Stimulated activated CD8-positive, alpha-beta memory T cell treated with anti-CD3 and anti-CD28 coated beads, Interleukin-7, amount 100 ng/mL, for 4 hours (primary cell): ENCODE data around the gene ASAP2.
"Not testable (repeated sequence)": the region's sequence is repeated elsewhere in the genome, so short reads cannot be mapped to it uniquely, and the experiment has no call there.

Experiments
- DNase-seq, 2 donors: peaks; one replicate each; pipeline ENCODE4 v3.0.0-alpha.2; 2020; ENCODE audit warnings: low read depth in 2 of 2

ASAP2 gene

DNA sequence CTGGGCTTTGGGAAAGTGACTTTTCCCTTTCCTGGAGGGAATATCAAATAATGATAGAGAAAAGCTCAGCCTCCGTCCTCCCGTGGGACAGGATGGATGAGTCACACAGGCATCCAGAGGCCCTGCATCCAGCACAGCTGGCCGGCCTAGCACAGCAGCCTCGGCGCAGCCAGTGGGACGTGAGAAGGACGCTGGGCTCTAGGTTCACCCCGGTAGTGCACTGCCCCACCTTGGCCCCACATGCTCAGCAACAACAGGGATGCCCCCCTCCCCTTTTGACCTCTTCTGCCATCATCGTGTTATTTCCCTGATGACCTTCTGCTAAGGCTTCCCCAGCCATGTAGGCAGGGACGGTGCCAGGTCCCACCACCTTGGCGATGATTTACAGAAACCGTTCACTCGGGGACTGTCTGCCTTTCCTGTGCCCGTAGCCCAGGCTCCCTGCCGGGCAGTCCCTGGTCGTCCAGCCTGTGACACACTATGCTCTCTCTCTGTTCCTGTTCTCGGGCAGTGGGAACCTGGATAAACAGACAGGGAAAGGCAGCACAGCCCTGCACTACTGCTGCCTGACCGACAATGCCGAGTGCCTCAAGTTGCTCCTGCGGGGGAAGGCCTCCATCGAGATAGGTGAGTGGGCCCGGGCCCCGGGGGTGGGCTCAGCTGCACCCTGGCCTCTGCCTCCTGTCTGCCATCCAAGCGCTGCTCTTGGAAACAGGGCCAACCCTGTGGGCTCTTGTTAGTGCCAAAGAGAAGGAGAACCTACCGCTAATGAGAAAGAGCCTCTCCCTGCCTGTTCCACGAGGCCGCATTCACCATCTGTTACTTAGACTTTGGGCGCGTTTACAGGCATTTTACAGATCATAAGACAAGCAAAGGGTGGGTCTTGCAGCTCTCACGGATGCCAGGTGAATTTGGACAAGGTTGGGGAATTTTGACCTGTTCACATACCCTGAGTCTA, 172.1 kb downstream of the ASAP2 start:
- no peak for DNase-seq

DNA sequence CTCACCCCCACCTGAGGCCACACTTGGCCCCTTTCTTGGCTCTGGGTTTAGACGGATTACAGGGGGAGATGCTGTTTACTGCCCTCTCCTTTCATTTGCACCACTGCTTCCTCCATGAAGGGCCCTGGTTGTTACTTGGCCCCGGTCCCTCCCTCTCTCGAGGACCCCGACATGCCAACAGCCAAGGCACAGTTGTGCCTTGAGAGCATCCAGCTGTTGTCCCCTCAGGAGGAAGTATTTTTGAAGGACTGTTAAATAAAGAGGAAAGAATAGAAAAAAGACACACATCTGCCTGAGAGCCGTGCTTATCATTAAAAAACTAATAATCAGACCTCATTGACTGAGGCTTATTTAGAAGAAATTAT, 172.8 kb downstream of the ASAP2 start:
- DNase-seq = no peak

DNA sequence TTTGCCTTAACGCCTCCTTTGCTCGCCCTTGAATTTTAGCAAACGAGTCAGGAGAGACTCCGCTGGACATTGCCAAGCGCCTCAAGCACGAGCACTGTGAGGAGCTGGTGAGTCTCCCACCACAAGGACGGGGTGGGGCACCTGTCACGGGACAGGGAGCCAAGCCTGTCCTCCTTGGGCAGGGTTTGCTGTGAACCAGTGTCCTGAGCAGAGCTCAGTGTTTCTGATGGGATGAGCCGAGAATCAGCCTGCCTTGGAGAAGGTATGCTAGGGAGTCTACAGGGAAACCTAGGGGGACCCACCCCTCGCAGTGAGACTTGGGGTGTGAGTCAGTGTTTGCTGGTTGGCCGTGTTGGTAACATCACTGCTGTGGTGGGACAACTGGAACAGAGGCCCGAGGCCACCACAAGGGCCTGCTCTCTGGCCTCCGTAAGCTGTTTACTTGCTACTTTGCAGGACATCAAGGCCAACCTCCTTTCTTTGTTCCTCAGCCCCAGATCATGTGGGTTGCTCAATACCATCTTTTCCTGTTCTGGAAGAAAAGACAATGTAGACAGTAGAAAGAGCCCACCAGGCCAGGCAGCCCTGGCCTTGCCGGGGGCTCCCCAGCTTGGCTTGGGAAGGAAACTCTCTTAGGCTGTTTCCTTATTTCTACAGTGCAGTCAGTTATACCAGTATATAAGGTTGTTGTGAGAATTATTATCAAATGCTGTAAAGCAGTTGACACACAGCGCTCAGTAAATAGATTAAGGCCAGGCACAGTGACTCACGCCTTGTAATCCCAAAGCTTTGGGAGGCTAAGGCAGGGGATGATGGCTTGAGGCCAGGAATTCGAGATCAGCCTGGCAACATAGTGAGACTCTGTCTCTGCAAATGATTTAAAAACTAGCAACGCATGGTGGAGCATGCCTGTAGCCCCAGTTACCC, 174.4 kb downstream of the ASAP2 start:
- DNase-seq = no peak

DNA sequence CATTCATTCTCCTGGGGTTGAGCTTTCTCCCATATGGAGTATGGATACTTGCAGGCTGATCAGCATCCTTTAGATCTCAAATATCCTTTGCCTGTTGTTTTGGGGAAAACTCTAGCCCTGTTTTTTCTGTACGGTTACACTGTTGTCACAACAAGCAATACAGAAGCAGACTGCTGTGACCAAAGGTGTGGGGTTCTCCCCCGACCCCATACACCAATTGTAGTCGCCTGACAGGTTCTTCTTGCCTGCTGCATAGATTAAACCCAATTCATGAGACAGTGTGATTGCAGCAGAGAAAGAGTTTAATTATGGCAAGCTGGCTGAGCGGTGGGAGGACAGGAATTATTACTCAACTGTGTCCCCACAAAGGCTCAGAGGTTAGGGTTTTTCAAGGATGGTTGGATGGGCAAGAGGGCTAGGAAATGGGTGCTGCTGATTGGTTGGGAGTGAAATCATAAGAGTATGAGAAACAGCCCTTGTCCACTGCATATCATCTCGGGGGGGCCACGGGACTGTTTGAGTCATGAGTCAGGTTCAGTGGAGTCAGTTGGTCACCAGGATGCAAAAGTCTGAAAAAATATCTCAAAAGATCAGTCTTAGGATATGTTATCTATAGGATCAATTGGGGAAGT, 176.1 kb downstream of the ASAP2 start:
- DNase-seq = no peak

DNA sequence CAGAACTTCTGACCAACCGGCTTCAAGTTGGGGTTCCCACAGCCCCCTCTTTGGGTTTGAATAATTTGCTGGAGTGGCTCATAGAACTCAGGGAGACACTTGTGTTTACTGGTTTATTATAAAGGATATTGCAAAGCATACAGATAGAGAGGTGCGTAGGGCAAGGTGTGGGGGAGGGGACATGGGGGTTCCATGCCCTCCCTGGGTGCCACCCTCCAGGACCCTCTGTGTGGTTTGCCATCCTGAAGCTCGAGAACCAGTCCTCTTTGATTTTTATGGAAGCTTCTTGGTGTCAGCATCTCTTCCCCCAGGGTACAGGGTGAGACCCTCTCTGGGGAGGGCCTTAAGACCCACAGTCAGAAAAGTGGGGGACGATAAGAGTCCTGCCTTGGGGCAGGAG, 177.9 kb downstream of the ASAP2 start:
- DNase-seq = no peak

DNA sequence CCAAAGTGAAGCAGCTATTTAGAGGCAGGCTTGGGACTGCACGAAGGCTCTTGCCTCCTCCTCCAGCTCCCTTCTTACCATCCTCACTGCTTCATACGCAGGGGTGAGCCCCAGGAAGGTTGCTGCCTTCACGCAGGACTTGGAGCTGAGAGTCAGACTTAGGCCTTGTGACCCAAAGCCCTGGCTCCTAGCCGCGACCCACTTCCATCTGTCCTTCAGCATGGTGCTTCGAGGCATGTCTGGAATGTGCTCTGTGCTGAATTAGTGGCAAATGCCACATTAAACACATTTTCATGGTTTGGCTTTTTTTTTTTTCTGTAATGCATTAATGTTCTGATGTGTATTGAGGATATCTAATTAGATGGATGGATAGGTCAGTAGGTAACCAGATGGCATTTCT, 179.2 kb downstream of the ASAP2 start:
- DNase-seq = no peak

DNA sequence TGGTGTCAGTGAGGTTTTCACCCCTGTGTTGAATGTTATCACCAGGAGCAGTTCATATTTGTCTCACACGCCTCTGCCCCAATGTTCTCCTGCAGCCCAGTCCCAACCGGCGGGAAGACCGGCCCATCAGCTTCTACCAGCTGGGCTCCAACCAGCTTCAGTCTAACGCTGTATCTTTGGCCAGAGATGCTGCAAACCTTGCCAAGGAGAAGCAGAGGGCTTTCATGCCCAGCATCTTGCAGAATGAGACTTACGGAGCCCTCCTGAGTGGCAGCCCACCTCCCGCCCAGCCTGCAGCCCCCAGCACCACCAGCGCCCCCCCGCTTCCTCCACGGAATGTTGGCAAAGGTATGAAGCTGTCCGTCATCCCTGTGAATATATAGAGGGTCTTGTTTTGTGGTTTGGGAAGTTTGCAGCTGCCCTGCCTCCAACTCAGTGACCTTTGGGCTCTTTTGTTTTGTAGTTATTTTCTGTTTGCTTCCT, 181.6 kb downstream of the ASAP2 start:
- DNase-seq = no peak

DNA sequence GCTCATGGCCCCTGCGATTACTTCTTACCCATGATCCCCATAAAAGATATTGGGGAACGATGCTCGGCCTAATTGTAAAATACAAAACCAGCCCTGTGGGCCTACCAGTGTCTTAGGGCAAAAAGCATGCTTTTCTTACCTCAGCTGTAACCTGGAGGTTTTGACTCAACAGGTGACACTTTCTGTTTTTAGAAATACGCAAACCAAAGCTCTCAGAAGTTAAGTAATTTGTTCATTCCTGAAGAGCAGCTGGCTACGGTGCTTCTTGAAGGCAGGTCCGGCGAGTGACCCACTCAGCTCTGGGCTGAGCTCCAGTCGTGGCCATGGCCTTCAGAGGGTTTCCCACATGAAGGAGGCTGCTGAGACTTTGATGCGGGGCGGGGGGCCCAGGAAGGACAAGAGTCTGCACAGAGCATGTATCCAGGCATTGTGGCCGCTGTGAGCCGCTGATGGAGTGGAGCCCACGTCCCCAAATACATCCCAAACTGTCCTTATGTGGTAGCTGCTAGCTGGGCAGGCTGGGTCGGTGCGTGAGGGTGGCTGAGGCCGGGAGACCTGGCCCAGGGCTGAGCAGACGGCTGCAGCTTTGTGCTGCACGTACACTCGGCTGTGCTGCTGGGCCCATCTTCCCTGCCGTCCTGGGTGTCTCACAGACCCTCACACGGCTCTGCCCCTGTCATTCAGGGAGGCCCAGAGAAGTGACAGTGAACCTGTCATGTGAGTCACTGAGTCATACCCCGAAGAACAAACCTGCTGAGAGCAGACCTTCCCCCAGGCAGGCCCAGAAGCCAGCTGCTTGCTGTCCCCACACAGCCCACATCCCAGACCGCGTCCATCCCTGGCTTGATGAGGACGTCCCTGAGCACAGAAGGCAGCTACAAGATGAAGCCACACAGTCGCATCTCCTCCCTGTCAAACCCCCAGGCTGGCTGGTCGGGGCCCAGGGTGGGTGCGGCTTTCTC, 182.6 kb downstream of the ASAP2 start:
- DNase-seq = no peak

DNA sequence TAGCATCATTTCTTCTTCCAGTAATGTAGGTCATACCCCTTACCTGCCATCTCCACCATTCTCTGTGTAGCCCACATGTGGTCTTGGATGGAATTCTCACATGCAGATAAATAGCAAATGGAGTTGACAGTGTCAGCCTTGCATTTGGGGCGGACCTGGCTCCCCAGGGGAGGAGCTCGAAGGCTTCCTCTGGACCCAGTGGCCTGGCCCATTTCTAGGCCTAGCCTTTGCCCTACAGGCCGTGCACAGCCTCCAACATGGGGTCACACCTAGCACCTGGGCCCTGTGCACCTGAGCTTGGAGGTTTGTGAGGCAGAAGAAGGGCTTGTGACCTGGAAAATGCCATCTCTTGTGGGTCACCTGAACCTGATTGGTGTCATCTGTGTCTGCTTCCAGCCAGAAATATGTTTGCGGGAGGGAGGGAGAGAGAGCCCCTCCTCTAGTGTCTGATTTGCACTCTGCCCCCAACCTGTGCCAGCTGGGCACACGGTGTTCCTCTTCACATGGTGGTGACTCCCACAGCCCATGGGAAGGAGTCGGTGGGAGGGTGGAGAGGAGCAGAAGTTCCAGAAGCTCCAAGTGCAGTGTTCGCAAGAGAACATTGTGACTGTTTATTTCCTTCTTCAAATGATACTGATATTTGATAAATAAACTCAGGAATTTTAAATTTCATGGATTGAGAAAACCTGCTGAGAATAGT, 183.7 kb downstream of the ASAP2 start:
- DNase-seq = no peak

DNA sequence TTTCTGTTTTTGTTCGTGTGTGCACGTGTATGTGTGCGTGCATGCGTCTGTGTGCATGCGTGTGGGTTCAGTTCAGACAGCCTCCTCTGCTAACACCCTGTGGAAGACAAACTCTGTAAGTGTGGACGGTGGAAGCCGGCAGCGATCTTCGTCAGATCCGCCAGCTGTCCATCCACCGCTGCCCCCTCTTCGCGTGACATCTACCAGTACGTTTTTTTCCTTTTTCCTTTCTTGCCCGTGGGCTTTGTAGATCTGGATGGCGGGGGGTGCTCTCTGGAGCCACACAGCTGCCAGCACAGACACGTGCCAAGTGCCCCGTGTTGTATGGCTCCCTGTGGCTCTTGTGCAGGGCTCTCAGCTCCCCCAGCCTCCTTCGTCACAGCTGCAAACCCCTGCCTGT, 184.4 kb downstream of the ASAP2 start:
- no peak for DNase-seq

DNA sequence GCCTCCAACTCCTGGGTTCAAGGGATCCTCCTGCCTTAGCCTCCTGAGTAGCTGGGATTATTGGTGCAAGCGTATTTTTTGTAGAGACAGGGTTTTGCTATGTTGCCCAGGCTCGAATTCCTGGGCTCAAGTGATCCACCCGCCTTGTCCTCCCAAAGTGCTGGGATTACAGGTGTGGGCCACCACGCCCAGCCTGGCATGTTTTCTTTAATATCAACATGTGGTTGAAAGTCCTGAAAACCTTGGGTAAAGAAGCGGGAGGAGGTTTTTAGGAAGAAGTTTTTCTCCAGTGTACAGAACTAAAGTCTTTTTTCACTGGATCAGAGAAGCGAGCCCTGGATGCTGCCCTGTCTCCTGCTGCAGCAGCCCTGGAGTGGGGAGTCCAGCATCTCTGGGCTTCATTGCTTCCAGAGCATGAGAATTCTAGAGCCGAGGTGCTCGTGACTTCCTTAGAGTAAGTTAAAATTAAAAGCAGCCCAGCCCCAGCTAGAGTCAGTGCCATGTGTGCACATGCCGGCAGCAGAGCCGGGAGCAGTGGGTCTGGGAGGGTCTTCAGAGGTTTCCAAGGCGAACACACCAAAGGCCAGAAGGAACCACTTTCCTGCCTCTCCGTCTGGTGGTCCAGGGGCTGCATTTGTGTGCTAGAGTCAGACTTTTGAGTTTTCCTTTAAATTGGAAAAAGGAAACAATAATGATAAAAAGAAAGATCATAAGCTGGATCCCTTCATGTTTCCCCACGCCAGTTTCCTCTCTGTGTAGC, 185.5 kb downstream of the ASAP2 start:
- DNase-seq = no peak

DNA sequence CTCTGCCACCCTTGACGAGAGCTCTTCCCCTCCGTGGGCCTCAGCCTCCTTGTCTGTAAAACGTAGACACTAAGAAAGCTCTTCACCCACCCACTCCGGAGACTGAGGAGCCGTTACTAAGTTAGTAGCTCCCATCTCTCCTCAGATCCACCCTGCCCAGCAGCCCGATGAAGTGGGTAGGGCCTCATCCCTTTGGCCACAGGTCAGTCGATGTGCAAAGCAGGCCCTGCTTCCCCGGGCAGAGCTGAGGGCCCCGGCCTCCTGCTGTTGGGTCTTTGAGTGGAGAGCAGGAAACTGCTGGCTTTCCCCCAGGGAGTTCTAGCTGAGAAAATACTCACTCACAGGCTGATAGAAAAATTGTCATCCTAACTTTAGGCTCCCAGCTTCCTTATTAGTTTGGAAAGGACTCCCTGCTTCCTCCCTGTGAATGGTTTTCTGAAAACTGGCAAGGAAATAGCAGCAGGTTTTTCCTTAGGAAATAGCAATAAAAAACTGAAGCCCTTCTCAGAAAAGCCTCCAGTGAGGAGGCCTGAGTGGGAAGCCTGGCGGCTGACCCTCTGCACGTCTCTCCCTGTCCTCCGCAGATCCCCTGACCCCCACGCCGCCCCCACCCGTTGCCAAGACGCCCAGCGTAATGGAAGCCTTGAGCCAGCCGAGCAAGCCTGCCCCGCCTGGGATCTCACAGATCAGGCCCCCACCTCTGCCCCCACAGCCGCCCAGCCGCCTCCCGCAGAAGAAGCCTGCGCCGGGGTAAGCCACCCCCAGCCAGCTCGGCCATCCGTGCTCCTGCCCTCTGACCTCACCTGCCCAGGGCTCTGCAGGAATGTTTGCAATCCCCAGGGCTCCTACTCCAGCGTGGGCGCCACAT, 186.5 kb downstream of the ASAP2 start:
- no peak for DNase-seq

DNA sequence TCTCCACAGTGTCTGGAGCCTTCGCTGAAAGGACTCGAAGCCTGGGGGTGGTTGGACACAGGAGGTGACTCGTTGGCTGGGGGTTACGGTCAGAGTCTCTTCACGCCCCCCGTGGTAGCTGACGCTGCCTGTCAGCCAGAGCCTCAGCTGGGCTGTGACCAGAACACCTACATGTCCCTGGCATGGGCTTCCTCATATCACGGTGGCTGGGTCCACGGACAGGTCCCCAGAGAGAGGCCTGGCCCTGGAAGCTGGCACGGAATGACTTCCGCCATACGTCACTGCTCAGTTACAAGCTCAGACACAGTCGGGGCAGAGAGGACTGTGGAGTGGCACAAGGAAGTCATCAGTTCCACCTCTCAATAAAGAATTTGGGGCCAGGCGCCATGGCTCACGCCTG, 188.2 kb downstream of the ASAP2 start:
- DNase-seq = no peak

DNA sequence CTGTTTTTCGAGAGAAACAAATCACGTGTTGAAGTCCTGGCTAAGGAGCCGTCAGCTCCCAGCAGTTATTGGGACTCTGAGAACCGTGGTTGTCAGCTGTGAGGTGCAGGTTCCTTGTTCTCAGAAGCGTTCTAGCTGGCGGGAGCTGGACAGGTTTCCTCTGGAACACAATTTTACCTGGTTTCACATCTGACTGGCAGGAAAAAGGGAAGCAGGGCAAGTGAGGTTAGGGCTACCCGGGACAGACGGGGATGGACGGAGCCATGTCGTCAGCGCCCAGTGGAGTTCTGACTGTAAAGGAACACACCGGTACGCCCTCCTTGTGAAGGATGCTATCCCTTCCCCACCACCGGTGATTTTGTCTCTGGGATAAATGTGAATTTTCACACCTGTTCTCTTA, 190.6 kb downstream of the ASAP2 start:
- DNase-seq = no peak

DNA sequence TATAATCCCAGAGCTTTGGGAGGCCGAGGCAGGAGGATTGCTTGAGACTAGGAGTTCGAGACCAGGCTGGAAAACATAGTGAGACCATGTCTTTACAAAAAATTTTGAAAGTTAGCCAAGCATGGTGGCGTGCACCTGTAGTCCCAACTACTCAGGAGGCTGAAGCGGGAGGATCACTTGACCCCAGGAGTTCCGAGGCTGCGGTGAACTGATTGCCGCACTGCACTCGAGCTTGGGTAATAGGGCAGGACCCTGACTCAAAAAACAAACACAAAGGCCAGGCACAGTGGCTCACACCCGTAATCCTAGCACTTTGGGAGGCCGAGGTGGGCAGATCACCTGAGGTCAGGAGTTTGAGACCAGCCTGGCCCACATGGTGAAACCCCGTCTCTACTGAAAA, 191.6 kb downstream of the ASAP2 start:
- not testable (repeated sequence) for DNase-seq

DNA sequence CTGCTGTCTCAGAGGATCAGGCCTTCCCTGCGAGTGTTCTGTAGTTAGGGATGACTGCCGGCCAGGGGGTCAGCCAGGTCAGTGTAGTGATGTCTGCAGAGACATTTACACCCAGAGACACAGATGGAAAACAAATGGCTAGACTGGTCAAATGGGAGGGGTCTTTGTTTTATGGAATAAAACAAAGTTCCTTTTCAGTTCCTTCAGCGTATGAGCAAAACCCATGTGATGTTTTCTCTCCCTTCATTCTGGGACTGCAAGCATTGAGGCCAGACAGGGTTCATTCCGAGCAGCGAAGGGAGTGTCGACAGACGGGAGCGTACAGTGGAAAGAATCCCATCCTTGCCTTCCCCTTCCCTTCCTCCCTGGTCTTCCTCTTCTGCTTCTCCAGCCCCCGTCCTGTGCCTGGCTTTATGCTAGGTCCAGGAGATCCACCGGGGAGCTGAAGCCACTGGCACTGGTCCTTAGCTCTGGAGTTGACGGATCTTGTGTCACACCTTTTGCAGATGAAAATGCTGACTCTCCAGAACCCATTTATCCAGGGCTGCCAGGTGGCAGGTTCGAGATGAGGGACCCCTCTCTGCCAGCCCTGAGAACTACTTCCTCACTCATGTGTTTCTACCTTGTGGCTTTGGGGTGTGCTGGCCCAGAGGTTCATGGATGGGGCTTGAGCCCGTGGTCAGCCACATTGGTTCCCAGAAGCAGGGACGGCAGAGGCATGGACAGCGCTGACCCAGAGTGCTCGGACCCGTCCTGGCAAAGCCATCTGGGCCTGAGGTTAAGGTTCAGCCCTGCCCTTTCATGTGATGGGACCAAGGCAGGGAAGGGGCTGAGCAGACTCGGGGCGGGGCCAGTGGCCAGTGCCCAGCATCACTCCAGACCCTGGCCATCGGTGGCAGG, 192.5 kb downstream of the ASAP2 start:
- DNase-seq = no peak

DNA sequence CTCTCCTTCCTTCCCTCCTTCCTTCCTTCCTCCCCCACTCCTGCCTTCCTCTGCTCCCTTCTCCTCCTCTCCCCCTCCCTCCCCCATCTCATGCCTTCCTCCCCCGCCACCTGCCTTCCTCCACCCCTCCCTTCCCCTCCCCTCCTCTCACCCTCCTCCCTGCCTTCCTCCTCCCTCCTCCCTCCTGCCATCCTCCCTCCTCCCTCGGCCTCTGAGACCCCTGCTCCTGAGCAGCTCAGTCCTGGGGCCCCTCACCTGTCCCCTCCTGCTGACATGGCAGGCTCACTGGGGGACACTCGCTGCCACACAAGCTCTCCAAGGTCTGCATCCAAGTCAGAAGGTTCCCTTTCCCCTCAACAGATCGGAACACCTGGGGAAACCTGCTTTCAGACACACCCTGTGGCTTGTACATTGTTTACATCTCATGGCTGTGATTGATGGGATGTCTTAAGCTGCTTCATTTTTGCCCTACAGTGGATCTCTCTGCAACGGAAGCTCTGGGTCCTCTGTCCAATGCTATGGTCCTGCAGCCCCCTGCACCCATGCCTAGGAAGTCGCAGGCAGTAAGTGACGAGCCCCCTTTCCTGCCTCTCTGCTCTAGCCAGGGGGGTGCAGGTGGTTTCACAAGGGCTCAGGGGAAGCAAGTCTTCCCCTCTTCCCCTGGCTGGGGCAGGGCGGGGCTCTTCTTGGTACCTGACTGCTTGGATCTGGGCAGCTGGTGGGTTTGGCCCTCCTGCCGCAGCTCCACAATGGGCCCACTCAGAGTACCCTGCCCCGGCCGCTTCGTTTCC, 193.9 kb downstream of the ASAP2 start:
- DNase-seq = no peak
